ENCODE measurements around the gene TMEM183A. TPM values are rescaled to one million over a fixed set of nuclear protein-coding genes. Genes with fewer than 3 reads are reported as not detected.

The TMEM183A gene
- total RNA-seq, 1 experiment from 2014 or later, result 64.7 TPM

DNA sequence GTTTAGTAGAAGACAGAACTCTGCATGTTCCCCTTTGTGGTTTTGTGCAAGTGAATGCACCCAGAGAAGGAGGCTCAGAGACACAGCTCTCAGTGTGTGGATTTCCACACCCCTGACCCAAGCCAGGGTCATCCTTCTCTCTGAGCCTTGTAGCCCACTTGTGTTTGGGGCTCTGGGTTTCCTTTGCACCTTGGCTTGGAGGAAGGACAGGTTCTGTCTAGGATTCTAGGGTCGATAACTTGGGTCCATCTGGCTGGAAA, 51.4 kb downstream of the TMEM183A start (continued):
- TF ChIP-seq, protein P1, sequence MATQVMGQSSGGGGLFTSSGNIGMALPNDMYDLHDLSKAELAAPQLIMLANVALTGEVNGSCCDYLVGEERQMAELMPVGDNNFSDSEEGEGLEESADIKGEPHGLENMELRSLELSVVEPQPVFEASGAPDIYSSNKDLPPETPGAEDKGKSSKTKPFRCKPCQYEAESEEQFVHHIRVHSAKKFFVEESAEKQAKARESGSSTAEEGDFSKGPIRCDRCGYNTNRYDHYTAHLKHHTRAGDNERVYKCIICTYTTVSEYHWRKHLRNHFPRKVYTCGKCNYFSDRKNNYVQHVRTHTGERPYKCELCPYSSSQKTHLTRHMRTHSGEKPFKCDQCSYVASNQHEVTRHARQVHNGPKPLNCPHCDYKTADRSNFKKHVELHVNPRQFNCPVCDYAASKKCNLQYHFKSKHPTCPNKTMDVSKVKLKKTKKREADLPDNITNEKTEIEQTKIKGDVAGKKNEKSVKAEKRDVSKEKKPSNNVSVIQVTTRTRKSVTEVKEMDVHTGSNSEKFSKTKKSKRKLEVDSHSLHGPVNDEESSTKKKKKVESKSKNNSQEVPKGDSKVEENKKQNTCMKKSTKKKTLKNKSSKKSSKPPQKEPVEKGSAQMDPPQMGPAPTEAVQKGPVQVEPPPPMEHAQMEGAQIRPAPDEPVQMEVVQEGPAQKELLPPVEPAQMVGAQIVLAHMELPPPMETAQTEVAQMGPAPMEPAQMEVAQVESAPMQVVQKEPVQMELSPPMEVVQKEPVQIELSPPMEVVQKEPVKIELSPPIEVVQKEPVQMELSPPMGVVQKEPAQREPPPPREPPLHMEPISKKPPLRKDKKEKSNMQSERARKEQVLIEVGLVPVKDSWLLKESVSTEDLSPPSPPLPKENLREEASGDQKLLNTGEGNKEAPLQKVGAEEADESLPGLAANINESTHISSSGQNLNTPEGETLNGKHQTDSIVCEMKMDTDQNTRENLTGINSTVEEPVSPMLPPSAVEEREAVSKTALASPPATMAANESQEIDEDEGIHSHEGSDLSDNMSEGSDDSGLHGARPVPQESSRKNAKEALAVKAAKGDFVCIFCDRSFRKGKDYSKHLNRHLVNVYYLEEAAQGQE (IDR thresholded peaks at IDR 0.05; ENCODE audit: low read depth), result no peak
- no peak for TF ChIP-seq FOSL1 (IDR thresholded peaks at IDR 0.05; ENCODE audit: low read depth)
- TF ChIP-seq SRF (IDR thresholded peaks at IDR 0.05; ENCODE audit: low read depth), result no peak
- TF ChIP-seq, protein P2, sequence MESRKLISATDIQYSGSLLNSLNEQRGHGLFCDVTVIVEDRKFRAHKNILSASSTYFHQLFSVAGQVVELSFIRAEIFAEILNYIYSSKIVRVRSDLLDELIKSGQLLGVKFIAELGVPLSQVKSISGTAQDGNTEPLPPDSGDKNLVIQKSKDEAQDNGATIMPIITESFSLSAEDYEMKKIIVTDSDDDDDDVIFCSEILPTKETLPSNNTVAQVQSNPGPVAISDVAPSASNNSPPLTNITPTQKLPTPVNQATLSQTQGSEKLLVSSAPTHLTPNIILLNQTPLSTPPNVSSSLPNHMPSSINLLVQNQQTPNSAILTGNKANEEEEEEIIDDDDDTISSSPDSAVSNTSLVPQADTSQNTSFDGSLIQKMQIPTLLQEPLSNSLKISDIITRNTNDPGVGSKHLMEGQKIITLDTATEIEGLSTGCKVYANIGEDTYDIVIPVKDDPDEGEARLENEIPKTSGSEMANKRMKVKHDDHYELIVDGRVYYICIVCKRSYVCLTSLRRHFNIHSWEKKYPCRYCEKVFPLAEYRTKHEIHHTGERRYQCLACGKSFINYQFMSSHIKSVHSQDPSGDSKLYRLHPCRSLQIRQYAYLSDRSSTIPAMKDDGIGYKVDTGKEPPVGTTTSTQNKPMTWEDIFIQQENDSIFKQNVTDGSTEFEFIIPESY (IDR thresholded peaks at IDR 0.05; ENCODE audit: extremely low read depth, insufficient replicate concordance, low read length), result no peak
- TF ChIP-seq CBX3 (IDR thresholded peaks at IDR 0.05; ENCODE audit: low read depth), result no peak
- no peak for TF ChIP-seq ELF1 (IDR thresholded peaks at IDR 0.05; ENCODE audit: borderline replicate concordance, low read depth)

DNA sequence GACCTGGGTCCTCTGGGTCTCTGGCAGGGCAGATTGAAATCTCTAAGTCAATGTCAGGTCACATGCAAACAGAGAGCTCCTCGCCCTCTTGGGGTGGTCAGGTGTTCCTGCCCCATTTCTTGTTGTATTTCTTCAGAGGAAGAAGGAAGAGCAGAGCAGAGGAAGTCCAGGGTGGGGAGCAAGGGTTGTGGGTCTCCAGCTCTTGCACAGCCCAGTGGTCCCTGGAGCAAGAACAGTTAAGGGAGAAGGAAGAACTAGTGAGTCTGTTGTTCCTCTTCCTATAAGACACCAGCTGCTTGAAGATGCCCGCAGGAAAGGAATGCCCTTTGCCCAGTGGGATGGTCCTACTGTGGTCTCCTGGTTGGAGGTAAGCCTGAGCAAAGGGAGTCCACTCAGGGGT, 52.3 kb downstream of the TMEM183A start:
- no peak overlapping the region for H3K27ac ChIP-seq (ENCODE audit: low read depth, low read length)
- ChIA-PET CTCF (no interaction called here), RAD21 (ENCODE audit: low non-redundant PET in 1 of 2, low total read pairs in 2 of 2, uncharacterized antibody in 2 of 2, unreplicated experiment in 2 of 2) (no interaction called here), POLR2A (no interaction called here)
- no peak overlapping the region for H3K4me3 ChIP-seq (replicated peaks in 1 of 2; ENCODE audit: low read depth in 1 of 2, low read length in 2 of 2)
- no peak overlapping the region for H3K9ac ChIP-seq (ENCODE audit: low read length)
- no peaks in the 10 kb centered on the region for H3K9me2 ChIP-seq (ENCODE audit: insufficient read depth)
- H3K79me2 ChIP-seq (ENCODE audit: insufficient read depth, low read length), result no peaks in the 10 kb centered on the region
- H3K9me3 ChIP-seq (ENCODE audit: control insufficient read depth in 1 of 2, insufficient read depth in 1 of 2, low read depth in 1 of 2, low read length in 2 of 2), result no peaks in the 10 kb centered on the region
- DNase-seq (ENCODE audit: low read depth, low spot score) (no peak), ATAC-seq (no peak)
- no peaks in the 10 kb centered on the region for H4K20me1 ChIP-seq (ENCODE audit: insufficient read depth)
- H3K27me3 ChIP-seq (ENCODE audit: insufficient read depth, low read length), result no peaks in the 10 kb centered on the region
- H3K4me2 ChIP-seq (ENCODE audit: low read length), result no peak overlapping the region
- no TSS peak for BruUV-seq (replicated peaks)
- no peak overlapping the region for H2AFZ ChIP-seq (ENCODE audit: low read depth, low read length, poor library complexity, severe bottlenecking)
- H3K4me1 ChIP-seq (ENCODE audit: control insufficient read depth in 1 of 2, insufficient read depth in 2 of 2, low read length in 2 of 2), result no peaks in the 10 kb centered on the region
- intact Hi-C loops (cut with micrococcal nuclease), result no loop called here
- peaks cover 0 to 5% of the 10 kb centered on the region in 2 experiments; a peak in 2 of 4 replicates for H3K36me3 ChIP-seq (ENCODE audit: control insufficient read depth in 1 of 2, insufficient read depth in 2 of 2, low read length in 2 of 2)
- TF ChIP-seq EGR1 (IDR thresholded peaks at IDR 0.05; ENCODE audit: low read depth) (no peak), SIN3A (IDR thresholded peaks at IDR 0.05; ENCODE audit: low read depth) (no peak), TCF7L2 (IDR thresholded peaks at IDR 0.05; ENCODE audit: borderline replicate concordance, extremely low read depth, insufficient read depth, insufficient read length) (no peak), POLR2A (IDR thresholded peaks at IDR 0.05; ENCODE audit: borderline replicate concordance, extremely low read depth, insufficient read depth, insufficient read length) (no peak), SP1 (IDR thresholded peaks at IDR 0.05; ENCODE audit: low read depth) (no peak), RAD21 (IDR thresholded peaks at IDR 0.05; ENCODE audit: low read depth) (no peak), EZH2 (IDR thresholded peaks at IDR 0.05) (no peak), POLR2AphosphoS5 (IDR thresholded peaks at IDR 0.05; ENCODE audit: low read depth, low read length) (no peak), FOSL1 (IDR thresholded peaks at IDR 0.05; ENCODE audit: low read depth) (no peak), EZH2phosphoT487 (IDR thresholded peaks at IDR 0.05; ENCODE audit: borderline replicate concordance) (no peak), JUND (IDR thresholded peaks at IDR 0.05) (no peak)
- TF ChIP-seq, protein P1 (IDR thresholded peaks at IDR 0.05; ENCODE audit: low read depth), result no peak
